ENCODE results near the gene ASTN2. TPM values are rescaled to one million over a fixed set of nuclear protein-coding genes. Genes with fewer than 3 reads are reported as not detected.

The ASTN2 gene
- total and polyA plus RNA-seq, 10 donors: 0.87 to 6.1 (median 3.7) TPM

- H3K4me1 ChIP-seq: peaks cover 0 to 20% (median 0%) of the 10 kb centered on the region in 6 donors
- intact Hi-C loops (cut with DNase I; ENCODE audit: low total_unique reads): no loop called here
- WGBS, 5 donors: 48 to 72% (median 61%) methylated on average over 5 of the region's 5 CpGs
- no peaks in the 10 kb centered on the region for H3K36me3 ChIP-seq
- H3K27ac ChIP-seq: no peak overlapping the region
- H3K4me3 ChIP-seq: no peak overlapping the region
- no peaks in the 10 kb centered on the region for H3K9me3 ChIP-seq
- no peaks in the 10 kb centered on the region for H3K27me3 ChIP-seq (replicated peaks in 1 of 7)
- DNase-seq: no peak
- no peak for TF ChIP-seq POLR2A (IDR thresholded peaks at IDR 0.05)
- no peak for TF ChIP-seq CTCF (IDR thresholded peaks at IDR 0.05 in 8 of 11, conservative IDR thresholded peaks at IDR 0.05 in 3 of 11)
- no peak for TF ChIP-seq POLR2AphosphoS5 (IDR thresholded peaks at IDR 0.05)
Observed at GRCh38 chr9:116549786-116550660, 864.8 kb downstream of the ASTN2 start.

- DNase-seq: no peak
- intact Hi-C loops (cut with DNase I; ENCODE audit: low total_unique reads): no loop called here
- Histone ChIP-seq H3K27ac (no peak overlapping the region), H3K4me3 (no peak overlapping the region), H3K4me1 (peaks cover 0 to 20% (median 0%) of the 10 kb centered on the region in 6 donors), H3K27me3 (replicated peaks in 1 of 7) (no peaks in the 10 kb centered on the region), H3K9me3 (no peaks in the 10 kb centered on the region), H3K36me3 (no peaks in the 10 kb centered on the region)
- TF ChIP-seq POLR2A (IDR thresholded peaks at IDR 0.05): no peak
- TF ChIP-seq CTCF (IDR thresholded peaks at IDR 0.05 in 8 of 11, conservative IDR thresholded peaks at IDR 0.05 in 3 of 11): no peak
- peak in 1 of 3 donors; percentile 10 for TF ChIP-seq POLR2AphosphoS5 (IDR thresholded peaks at IDR 0.05)
- whole genome bisulfite sequencing, 5 donors: 39 to 66% (median 50%) methylated on average over 9 of the region's 9 CpGs
Observed at GRCh38 chr9:116549061-116549664, 865.7 kb downstream of the ASTN2 start.

- Histone ChIP-seq H3K27me3 (replicated peaks in 1 of 7) (no peaks in the 10 kb centered on the region), H3K9me3 (no peaks in the 10 kb centered on the region), H3K36me3 (no peaks in the 10 kb centered on the region), H3K4me3 (no peak overlapping the region), H3K4me1 (peaks cover 0 to 20% (median 0%) of the 10 kb centered on the region in 6 donors), H3K27ac (no peak overlapping the region)
- intact Hi-C loops (cut with DNase I; ENCODE audit: low total_unique reads): no loop called here
- WGBS, 5 donors: 88 to 93% (median 91%) methylated on average over 9 to 11 of the region's 11 CpGs
- TF ChIP-seq POLR2AphosphoS5 (IDR thresholded peaks at IDR 0.05): no peak
- no peak for TF ChIP-seq CTCF (IDR thresholded peaks at IDR 0.05 in 8 of 11, conservative IDR thresholded peaks at IDR 0.05 in 3 of 11)
- TF ChIP-seq POLR2A (IDR thresholded peaks at IDR 0.05): no peak
- no peak for DNase-seq
Observed at GRCh38 chr9:116547729-116548426, 867.0 kb downstream of the ASTN2 start.

Measured in spleen (tissue), 11 donors.